C4-2B (cell line): ENCODE results near the gene CDC123.

Experiments used
- ZFX ChIP-seq: fragments of 450-650 bp; IDR thresholded peaks from 2 replicates; pipeline ENCODE4 v1.6.1; 2017
- TF ChIP-seq, protein P1 (sequence below): fragments of 450-650 bp; conservative IDR thresholded peaks from 2 replicates; pipeline ENCODE4 v1.5.1; 2017; ENCODE audit warnings: mild to moderate bottlenecking

DNA sequence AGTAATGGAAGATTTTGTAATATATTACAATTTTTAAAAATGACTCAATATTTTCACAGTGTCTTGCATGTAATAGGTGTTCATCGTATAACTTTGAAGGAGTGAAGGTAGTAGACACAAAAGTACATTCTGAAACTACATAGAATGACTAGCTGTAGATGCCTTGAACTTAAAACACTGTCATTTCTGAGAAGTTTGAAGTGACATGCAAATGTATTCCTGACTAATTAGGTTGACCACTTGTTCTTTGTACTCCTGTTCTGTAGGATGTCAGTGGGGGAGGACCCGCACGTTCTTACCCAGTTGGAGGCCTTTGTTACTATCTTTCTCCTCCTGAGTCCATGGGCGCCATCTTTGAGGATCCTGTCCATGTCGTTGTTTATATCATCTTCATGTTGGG, 35.3 kb upstream of the CDC123 start:
- TF ChIP-seq, protein P1, sequence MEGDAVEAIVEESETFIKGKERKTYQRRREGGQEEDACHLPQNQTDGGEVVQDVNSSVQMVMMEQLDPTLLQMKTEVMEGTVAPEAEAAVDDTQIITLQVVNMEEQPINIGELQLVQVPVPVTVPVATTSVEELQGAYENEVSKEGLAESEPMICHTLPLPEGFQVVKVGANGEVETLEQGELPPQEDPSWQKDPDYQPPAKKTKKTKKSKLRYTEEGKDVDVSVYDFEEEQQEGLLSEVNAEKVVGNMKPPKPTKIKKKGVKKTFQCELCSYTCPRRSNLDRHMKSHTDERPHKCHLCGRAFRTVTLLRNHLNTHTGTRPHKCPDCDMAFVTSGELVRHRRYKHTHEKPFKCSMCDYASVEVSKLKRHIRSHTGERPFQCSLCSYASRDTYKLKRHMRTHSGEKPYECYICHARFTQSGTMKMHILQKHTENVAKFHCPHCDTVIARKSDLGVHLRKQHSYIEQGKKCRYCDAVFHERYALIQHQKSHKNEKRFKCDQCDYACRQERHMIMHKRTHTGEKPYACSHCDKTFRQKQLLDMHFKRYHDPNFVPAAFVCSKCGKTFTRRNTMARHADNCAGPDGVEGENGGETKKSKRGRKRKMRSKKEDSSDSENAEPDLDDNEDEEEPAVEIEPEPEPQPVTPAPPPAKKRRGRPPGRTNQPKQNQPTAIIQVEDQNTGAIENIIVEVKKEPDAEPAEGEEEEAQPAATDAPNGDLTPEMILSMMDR, result no peak
- no peak for TF ChIP-seq ZFX
